ENCODE data around the gene FBN1. TPM values are rescaled to one million over a fixed set of nuclear protein-coding genes. Genes with fewer than 3 reads are reported as not detected.

FBN1 gene
- total and polyA plus RNA-seq, 7 donors, result 7.7 to 40.6 (median 16.4) TPM

DNA sequence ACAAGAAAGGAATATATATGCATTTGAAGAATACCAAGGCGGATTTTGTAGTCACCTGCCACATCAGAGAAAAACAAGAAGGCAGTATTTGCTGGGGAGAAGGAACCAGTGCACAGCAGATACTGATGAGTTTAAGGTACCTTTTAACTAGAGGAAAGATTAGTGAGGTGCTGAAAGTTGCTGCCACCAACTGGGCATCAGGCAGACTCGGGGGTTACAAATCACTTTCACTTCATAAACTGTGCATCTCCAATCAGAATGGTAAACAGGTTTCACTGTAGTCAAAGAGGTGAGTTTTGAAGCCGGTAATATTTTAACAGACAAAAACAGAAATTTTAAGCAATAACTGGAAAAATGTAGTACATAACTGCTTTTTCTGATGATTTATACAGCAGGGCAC is 4.1 kb downstream of the FBN1 start:
- no peak overlapping the region for H3K27ac ChIP-seq
- H3K36me3 ChIP-seq (ENCODE audit: insufficient read depth in 1 of 2, low read depth in 1 of 2), result no peaks in the 10 kb centered on the region
- ATAC-seq, result no peak
- peaks cover 3% of the 10 kb centered on the region for H3K4me1 ChIP-seq
- H3K27me3 ChIP-seq (ENCODE audit: insufficient read depth in 3 of 3, low read length in 2 of 3), result peaks cover 0 to 39% (median 10%) of the 10 kb centered on the region in 3 donors
- TF ChIP-seq, protein P1, sequence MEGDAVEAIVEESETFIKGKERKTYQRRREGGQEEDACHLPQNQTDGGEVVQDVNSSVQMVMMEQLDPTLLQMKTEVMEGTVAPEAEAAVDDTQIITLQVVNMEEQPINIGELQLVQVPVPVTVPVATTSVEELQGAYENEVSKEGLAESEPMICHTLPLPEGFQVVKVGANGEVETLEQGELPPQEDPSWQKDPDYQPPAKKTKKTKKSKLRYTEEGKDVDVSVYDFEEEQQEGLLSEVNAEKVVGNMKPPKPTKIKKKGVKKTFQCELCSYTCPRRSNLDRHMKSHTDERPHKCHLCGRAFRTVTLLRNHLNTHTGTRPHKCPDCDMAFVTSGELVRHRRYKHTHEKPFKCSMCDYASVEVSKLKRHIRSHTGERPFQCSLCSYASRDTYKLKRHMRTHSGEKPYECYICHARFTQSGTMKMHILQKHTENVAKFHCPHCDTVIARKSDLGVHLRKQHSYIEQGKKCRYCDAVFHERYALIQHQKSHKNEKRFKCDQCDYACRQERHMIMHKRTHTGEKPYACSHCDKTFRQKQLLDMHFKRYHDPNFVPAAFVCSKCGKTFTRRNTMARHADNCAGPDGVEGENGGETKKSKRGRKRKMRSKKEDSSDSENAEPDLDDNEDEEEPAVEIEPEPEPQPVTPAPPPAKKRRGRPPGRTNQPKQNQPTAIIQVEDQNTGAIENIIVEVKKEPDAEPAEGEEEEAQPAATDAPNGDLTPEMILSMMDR (IDR thresholded peaks at IDR 0.05), result no peak
- peak overlapping the region; percentile 36 for H3K4me3 ChIP-seq
- DNase-seq, result no peak
- 42 to 56% (median 43%) methylated on average over 3 of the region's 3 CpGs for WGBS, 3 donors
- no peaks in the 10 kb centered on the region for H3K9me3 ChIP-seq
- intact Hi-C loops (cut with DNase I), result loop anchor here in 1 of 2 donors (5.0 to 10.0 kb wide), 2 partner anchors 124 to 287 kb away; no protein-coding TSS in a partner anchor

DNA sequence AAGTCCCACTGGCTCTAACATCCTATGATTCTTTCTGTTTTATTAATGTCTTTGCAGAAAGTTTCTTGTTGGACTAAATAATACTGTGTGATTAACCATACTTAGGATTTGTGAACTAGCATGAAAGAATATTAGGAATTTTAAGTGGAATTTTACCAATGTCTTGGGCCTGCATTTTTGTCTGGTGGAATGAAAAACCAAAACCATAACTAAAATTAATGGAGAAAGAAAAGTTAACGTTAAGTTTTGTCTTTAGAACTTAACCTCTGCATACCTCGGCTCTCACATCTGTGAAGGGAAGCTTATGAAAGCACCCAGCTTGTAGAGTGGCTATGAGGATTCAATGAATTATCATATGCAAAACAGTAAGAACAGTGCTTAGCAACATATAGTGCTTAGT is 6.5 kb downstream of the FBN1 start:
- ATAC-seq (no peak), DNase-seq (no peak)
- TF ChIP-seq, protein P1 (IDR thresholded peaks at IDR 0.05), result no peak
- no peaks in the 10 kb centered on the region for H3K36me3 ChIP-seq (ENCODE audit: insufficient read depth in 1 of 2, low read depth in 1 of 2)
- no peak overlapping the region for H3K4me3 ChIP-seq
- H3K27ac ChIP-seq, result no peak overlapping the region
- no peaks in the 10 kb centered on the region for H3K9me3 ChIP-seq
- intact Hi-C loops (cut with DNase I), result no loop called here
- whole genome bisulfite sequencing, 3 donors, result 57 to 78% (median 63%) methylated on average over 2 of the region's 2 CpGs
- peaks cover 0 to 15% (median 0%) of the 10 kb centered on the region in 3 donors for H3K27me3 ChIP-seq (ENCODE audit: insufficient read depth in 3 of 3, low read length in 2 of 3)
- H3K4me1 ChIP-seq, result peaks cover 3% of the 10 kb centered on the region

DNA sequence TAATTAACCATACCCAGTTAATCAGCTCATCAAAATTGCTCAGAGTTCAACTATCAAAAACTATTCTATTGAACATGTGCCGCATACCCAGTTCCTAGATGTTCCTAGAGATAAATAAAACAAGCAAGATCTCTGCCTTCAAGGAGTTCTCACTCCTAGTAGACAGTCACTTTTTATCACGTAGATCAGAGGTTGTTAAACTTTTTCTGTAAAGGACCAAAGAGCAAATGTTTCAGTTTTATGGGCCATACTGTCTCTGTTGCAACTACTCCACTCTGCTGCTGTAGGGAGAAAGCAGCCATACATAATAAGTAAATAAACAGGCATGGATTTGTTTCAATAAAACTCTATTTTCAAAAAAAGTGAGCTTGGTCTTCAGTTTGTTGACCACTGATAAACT is 7.9 kb downstream of the FBN1 start:
- TF ChIP-seq, protein P1 (IDR thresholded peaks at IDR 0.05), result no peak
- peaks cover 0 to 3% (median 0%) of the 10 kb centered on the region in 3 donors for H3K27me3 ChIP-seq (ENCODE audit: insufficient read depth in 3 of 3, low read length in 2 of 3)
- no peak overlapping the region for H3K27ac ChIP-seq
- H3K4me3 ChIP-seq, result no peak overlapping the region
- ATAC-seq (no peak), DNase-seq (no peak)
- intact Hi-C loops (cut with DNase I), result no loop called here
- no peaks in the 10 kb centered on the region for H3K9me3 ChIP-seq
- WGBS, 3 donors, result 95 to 96% (median 95%) methylated on average over 2 of the region's 2 CpGs
- no peaks in the 10 kb centered on the region for H3K36me3 ChIP-seq (ENCODE audit: insufficient read depth in 1 of 2, low read depth in 1 of 2)
- H3K4me1 ChIP-seq, result peaks cover 3% of the 10 kb centered on the region

DNA sequence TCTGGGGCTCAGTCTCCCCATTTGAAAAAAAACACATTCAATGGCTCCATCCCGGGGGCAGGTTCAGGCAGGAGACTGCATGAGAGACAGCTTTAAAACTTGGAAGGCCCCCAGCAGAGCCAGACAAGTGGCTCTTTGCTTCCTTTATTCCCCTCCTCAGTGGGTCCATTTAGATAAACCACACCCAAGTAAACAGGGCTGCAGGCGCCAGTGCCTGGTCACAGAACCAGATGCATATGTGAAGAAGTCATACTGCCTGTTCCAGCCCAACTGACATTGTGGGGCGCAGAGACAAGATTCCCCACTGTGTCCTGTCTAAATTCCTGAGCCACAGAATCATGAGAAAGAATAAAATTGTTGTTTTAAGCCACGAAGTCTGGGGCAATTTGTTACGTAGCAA is 9.0 kb downstream of the FBN1 start:
- WGBS, 3 donors, result 74 to 88% (median 82%) methylated on average over 5 of the region's 5 CpGs
- intact Hi-C loops (cut with DNase I), result no loop called here
- Histone ChIP-seq H3K27me3 (ENCODE audit: insufficient read depth in 3 of 3, low read length in 2 of 3) (peaks cover 0 to under 1% (median 0%) of the 10 kb centered on the region in 3 donors), H3K9me3 (no peaks in the 10 kb centered on the region), H3K36me3 (ENCODE audit: insufficient read depth in 1 of 2, low read depth in 1 of 2) (no peaks in the 10 kb centered on the region), H3K4me1 (peaks cover 2% of the 10 kb centered on the region), H3K27ac (no peak overlapping the region), H3K4me3 (no peak overlapping the region)
- DNase-seq (no peak), ATAC-seq (no peak)
- TF ChIP-seq, protein P1 (IDR thresholded peaks at IDR 0.05), result no peak

DNA sequence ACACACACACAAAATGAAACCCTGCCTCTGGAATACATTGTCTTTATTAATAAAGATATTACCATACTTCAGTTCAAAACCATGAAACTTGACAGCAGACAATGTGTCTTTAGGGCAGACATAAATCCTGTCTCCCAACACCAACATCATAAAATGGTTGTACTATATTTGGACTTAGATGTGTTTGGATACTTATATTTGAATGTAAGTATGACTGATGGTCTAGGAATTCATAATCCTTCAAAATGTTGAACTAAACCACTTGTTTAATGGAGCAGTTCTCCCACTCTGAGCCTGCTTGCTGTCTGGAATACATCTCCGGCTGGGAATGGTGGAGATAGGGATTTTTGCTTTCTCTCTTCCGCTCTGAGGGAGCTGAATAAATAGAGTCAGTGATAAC is 10.6 kb downstream of the FBN1 start:
- Histone ChIP-seq H3K27ac (no peak overlapping the region), H3K4me1 (no peaks in the 10 kb centered on the region), H3K4me3 (no peak overlapping the region), H3K27me3 (ENCODE audit: insufficient read depth in 3 of 3, low read length in 2 of 3) (no peaks in the 10 kb centered on the region), H3K9me3 (no peaks in the 10 kb centered on the region), H3K36me3 (ENCODE audit: insufficient read depth in 1 of 2, low read depth in 1 of 2) (no peaks in the 10 kb centered on the region)
- WGBS, 3 donors, result 82 to 96% (median 89%) methylated on average over 2 of the region's 2 CpGs
- TF ChIP-seq, protein P1 (IDR thresholded peaks at IDR 0.05), result no peak
- DNase-seq (no peak), ATAC-seq (no peak)
- intact Hi-C loops (cut with DNase I), result no loop called here
